GM21528 (cell line): ENCODE data around the gene LASP1NB.
"Not testable (repeated sequence)": the region's sequence is repeated elsewhere in the genome, so short reads cannot be mapped to it uniquely, and the experiment has no call there.

Source experiments
- ATAC-seq: cut with Tn5 transposase; IDR thresholded peaks from one replicate; pipeline ENCODE4 v1.9.1; 2021; ENCODE audit warnings: mild to moderate bottlenecking, moderate library complexity; ENCODE audit not compliant: unreplicated experiment, low FRiP score

LASP1NB gene

GRCh38 chr17:38915639-38915995 is 9.8 kb upstream of the LASP1NB start:
- ATAC-seq, result no peak

- no peak for ATAC-seq
These were observed 8.6 kb upstream of the LASP1NB start for GRCh38 chr17:38916771-38917170.

- ATAC-seq, result no peak
These were observed 8.2 kb upstream of the LASP1NB start for GRCh38 chr17:38917259-38917658.

- no peak for ATAC-seq
These were observed 7.1 kb upstream of the LASP1NB start for GRCh38 chr17:38918129-38918913.

- no peak for ATAC-seq
These were observed 6.5 kb upstream of the LASP1NB start for GRCh38 chr17:38918916-38919315.

- no peak for ATAC-seq
These were observed 5.9 kb upstream of the LASP1NB start for GRCh38 chr17:38919316-38920078.

- ATAC-seq, result no peak
These were observed 4.8 kb upstream of the LASP1NB start for GRCh38 chr17:38920374-38921291.

- no peak for ATAC-seq
These were observed 3.5 kb upstream of the LASP1NB start for GRCh38 chr17:38921756-38922411.

GRCh38 chr17:38922538-38923297 is 2.7 kb upstream of the LASP1NB start:
- ATAC-seq, result no peak

GRCh38 chr17:38926293-38927070 is 1.1 kb downstream of the LASP1NB start:
- no peak for ATAC-seq

- not testable (repeated sequence) for ATAC-seq
These were observed 5.4 kb downstream of the LASP1NB start for GRCh38 chr17:38930782-38931181.

- not testable (repeated sequence) for ATAC-seq
These were observed 8.5 kb downstream of the LASP1NB start for GRCh38 chr17:38933962-38934361.

GRCh38 chr17:38939987-38940386 is 14.6 kb downstream of the LASP1NB start:
- no peak for ATAC-seq

- ATAC-seq, result no peak
These were observed 15.0 kb downstream of the LASP1NB start for GRCh38 chr17:38940404-38940803.

- ATAC-seq, result no peak
These were observed 17.4 kb downstream of the LASP1NB start for GRCh38 chr17:38942696-38943334.

GRCh38 chr17:38943607-38944006 is 18.2 kb downstream of the LASP1NB start:
- ATAC-seq, result no peak

- no peak for ATAC-seq
These were observed 21.8 kb downstream of the LASP1NB start for GRCh38 chr17:38947189-38947588.

- ATAC-seq, result not testable (repeated sequence)
These were observed 28.4 kb downstream of the LASP1NB start for GRCh38 chr17:38953800-38954199.
